Measurements from ENCODE around the gene ECE1.

Gene ECE1

DNA sequence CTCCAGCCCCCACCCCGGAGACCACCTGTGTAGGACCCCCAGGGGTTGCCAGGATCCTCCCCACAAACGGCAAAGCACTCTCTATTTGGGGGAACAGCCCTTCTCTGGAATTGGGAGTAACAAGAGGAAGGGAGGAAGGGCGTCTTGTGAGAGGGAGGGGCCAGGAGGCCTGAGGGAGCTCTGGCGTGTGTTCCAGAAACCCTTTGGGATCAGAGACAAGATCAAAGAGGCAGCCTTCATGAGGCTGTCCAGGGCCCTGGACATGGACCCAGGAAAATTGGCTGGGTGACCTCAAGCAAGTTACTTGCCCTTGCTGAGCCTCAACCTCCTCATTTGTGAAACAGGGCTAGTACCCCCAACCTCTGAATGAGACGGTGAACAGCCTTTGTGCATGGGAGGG is 18.1 kb upstream of the ECE1 start:
- DNase-seq (ENCODE audit: low read depth): no peak

GRCh38 chr1:21307663-21308305 is 17.5 kb upstream of the ECE1 start:
- no peak for DNase-seq (ENCODE audit: low read depth)

DNA sequence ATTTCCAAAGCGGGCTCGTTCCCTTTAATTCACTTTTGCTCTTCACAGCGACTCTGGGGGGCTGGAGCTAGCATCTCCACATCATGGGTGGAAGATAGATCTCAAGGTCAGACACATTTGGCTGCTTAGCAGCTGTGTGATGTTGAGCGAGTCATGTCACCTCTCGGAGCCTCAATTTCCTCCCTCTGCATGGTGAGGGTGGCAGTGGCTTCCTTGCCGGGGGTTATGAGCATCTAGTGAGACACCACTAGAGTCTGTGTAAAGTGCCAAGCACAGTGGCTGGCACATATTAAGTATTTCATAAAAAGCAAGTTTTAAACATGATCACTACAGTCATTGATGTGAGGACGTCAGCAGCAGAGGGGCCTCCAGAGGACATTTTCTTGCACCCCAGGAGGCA is 16.9 kb upstream of the ECE1 start:
- DNase-seq (ENCODE audit: low read depth): no peak

GRCh38 chr1:21305900-21306189 is 15.6 kb upstream of the ECE1 start:
- no peak for DNase-seq (ENCODE audit: low read depth)

DNA sequence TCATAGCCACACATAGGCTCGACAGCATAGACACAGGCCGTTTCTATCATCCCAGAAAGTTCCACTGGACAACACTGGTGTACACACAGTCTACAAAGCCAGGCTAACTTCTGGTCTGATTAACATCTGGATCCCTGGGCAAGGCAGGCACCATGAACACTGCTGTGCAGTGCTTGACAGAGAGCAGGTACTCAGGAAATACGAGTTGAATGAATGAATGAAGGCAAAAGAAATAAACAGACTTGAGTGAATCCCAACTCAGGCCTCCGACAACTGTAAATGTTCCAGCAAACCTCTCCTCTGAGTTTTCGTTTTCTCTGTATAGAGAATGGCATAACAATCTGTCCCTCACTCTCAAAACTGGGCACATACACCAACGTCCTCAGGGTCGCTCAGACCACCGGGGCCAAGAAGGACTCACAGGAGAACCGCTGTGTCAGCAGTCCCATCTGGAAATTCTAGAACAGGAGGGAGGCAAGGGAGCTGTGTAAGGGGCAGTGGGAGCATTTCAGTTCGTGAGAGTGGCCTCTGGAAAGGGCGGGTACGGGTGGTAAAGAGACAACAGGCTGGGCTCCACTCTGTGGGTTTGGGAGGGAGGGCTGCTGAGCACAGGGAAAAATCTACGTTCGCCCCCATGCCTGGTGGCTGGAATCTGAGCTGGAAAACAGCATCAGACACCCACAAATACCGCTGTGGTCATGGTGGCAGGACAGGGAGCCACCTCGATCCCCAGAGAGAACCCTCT is 15.1 kb upstream of the ECE1 start:
- DNase-seq (ENCODE audit: low read depth): no peak

- DNase-seq (ENCODE audit: low read depth): no peak
Observed at GRCh38 chr1:21304488-21304887, 14.2 kb upstream of the ECE1 start.

DNA sequence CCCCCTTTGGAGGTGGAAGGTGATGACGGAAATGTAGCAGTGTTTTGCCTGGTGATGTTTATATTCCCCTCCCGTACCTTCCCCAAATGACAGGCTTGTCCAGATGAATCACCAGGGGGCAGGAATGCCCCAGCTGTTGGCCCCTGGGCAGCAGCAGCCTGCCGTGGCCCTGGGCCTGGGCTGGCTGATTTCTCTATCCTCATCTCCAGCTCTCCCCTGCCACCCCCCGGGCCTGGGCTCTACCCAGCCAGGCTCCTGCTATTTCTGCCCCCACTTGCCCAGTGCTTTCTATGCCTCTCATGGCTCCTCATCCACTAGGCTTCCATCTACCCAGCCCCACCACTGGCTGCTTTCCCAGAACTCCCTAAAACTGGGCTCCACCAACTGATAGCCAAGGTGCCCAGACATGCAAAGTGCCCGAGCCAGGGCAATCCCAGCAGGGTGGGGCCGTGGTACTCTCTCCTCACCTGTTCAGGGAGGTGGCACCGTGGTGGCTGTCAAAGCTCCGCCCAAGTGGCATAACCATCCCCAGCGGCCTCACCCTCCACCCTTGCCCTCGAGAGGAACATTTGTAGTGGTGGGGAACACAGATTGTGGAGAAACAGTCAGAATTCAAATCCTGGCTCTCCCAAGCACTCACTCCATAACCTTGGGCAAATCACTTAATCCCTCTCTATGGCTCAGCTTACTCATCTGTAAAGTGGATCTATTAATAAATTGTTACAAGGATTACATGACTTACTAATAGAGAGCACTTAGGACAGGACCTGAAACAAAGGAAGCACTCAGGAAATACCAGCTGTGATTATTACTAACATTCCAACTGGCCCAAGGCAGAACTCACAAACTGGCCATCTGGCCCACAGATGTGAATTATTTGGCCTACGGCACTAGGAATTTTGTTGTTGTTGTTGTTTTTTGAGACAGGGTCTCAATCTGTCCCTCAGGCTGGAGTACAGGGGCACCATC is 12.8 kb upstream of the ECE1 start:
- DNase-seq (ENCODE audit: low read depth): peak; percentile 78

DNA sequence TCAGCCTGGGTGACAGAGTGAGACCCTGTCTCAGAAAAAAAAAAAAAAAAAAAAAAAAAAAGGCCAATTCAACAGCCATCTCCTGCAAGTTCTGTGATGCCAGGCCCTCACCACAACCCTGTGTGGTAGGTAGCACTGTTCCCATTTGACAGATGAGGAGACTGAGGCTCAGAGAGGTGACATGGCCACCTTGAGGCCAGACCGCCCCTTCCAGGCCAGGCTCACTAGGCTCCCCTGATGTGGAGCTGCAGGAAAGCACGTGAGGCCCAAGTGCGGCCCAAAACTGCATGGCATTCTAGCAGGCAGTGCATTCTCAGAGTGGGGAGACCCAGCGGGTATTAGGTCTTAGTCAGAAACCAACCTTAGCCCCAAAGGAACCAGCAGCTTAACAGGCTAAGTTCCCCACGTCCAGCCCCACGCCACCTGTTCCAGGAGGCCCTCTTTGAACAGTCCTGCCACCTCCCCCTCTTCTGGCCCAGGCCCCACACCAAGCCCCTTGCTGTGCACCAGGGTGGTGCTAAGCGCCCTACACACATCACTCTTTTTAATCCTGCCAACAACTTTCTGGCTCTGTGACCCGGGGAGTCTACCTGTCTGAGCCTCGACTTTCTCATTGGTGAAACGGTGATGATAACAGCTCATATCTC is 11.7 kb upstream of the ECE1 start:
- no peak for DNase-seq (ENCODE audit: low read depth)

DNA sequence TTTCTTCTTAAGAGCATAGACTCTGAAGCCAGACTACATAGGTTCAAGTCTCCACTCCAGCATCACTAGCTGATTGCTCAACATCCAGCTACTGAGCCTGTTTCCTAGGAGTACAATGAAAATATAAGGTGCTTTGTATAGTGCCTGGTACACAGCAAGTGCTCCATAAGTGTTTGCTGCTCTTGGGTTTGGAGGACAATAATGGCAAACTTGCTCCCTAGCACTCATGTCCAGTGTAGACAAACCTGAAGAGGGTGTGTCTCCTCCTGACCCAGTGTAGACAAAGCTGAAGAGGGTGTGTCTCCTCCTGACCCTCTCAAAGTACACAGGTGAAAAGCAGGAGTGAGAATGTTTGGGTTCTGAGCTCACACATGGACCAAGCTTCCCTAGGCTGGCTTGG is 10.5 kb upstream of the ECE1 start:
- no peak for DNase-seq (ENCODE audit: low read depth)

GRCh38 chr1:21299780-21300395 is 9.6 kb upstream of the ECE1 start:
- DNase-seq (ENCODE audit: low read depth): no peak

- DNase-seq (ENCODE audit: low read depth): no peak
Observed at GRCh38 chr1:21298981-21299391, 8.7 kb upstream of the ECE1 start.

GRCh38 chr1:21297975-21298374 is 7.7 kb upstream of the ECE1 start:
- DNase-seq (ENCODE audit: low read depth): no peak

DNA sequence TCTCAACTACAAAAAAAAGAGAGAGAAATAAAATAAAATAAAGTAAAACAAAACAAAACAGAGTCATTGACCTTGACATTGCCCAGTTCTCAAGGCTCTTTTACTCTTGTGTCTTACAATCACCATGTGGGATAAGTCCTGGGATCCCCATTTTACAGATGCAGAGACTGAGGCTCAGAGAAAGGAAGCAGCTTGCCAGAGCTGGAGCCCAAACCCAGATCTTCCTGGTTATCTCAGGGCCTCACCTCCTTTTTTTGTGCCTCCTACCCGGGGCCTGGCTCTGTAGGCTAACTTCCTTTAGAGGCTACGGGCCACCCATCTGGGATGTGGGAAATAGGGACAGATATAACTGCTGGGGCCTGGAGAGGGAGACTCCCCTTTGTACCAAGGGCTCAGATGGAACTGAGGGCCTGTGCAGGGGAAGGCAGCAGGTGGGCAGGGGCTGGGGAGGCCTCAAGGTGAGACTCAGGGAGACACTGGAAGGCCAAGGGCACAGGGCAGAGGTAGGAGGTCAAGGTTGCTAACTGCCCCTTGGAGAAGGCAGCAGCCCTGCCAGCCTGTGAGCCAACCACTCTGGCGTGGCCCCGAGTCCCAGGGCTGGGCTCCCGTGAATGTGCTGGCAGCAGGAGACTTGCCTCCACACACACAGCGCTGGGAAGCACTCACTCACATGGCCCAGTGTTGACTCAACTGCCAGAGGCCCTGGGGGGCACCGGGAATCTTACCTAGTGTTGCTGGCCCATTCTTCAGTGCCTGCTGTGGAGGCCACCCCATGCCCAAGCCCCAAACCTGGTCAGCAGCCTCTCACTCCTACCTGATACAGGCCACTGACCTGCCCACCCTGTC is 6.5 kb upstream of the ECE1 start:
- DNase-seq (ENCODE audit: low read depth): no peak

DNA sequence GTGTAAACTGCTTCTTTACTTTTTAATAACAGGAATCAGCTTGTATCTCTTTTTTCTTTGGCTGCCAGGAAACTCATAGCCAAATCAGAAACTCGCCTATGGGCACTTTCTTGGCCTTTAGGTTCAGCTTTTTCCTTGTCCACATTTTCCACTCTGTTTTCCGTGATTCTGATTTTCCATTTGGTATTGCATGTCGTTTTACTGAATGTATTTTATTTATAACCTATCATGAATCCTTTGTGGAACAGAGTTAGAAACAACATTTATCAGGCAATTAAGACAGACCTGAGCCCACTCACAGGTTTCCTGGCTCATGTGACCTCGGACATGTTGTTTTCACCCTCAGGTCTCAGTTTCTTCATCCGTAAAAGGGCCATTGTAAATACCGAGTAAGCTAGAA is 5.3 kb upstream of the ECE1 start:
- DNase-seq (ENCODE audit: low read depth): no peak

- DNase-seq (ENCODE audit: low read depth): no peak
Observed at GRCh38 chr1:21295002-21295401, 4.7 kb upstream of the ECE1 start.

- no peak for DNase-seq (ENCODE audit: low read depth)
Observed at GRCh38 chr1:21294266-21294989, 4.2 kb upstream of the ECE1 start.

DNA sequence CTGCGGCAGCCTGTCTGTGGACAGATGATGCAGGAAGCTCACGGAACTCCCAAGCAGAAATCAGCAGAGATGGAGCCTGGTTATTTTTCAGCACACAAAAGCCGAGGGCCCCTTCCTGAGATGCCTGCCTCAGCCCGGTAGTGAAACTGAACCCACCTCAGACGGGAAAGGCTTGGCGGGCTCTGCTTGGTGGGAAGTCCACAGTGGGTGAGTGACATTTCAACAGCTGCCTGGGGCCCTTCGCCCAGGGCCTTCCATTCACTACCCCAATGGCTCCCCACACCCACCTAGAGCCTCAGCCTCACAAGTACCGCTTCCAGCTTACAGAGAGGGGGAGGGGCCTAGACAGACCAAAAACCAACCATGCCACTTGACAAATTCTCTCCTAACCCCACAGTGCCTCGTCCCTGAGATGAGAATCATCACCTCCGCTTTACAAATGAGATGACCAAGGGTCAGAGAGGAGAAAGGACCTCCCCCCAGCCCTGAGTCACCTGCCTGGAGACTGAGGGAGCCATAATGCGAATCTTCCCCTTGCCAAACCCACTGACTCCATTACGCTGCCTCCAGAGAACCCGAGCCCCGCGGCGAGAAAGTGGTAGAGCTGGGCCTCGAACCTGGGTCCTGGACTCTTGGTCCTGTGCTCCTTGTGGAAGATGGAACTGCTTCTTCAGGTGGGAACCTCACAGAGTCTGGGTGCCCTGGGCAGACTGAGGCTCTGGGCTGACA is 3.4 kb upstream of the ECE1 start:
- no peak for DNase-seq (ENCODE audit: low read depth)

GRCh38 chr1:21292984-21293536 is 2.8 kb upstream of the ECE1 start:
- no peak for DNase-seq (ENCODE audit: low read depth)

DNA sequence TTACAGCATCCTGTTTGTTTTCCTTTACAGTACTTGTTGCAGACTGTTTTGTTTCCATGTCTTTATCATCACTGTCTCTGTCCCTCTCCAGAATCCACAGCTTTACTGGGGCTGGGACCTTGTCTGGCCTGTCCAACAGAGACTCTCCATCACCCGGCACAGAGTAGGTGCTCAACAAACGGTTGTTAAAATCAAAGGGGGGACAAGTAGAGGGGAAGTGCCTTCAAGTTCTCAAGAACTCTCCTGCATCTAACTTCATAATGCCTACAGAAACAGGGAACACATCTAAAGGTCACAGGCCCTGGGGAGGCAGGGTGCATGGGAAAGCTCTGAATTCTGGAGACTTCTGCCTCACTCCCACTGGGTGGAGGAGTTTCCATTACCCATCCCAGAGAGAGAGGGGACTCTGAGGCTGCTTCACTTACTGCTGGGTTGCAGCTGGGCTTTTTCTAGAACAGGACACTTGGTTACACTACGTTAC is 2.3 kb upstream of the ECE1 start:
- DNase-seq (ENCODE audit: low read depth): no peak

Measured in HS-5 (cell line).